GM19397 (cell line): ENCODE results near the gene DIO2.

Experiments used
- ATAC-seq: cut with Tn5 transposase; IDR thresholded peaks from one replicate; pipeline ENCODE4 v1.9.1; 2021; ENCODE audit warnings: mild to moderate bottlenecking, moderate library complexity; ENCODE audit not compliant: unreplicated experiment

DIO2 gene

GRCh38 chr14:80172375-80173051 lies 38.8 kb downstream of the DIO2 start:
- ATAC-seq, result no peak

GRCh38 chr14:80167793-80168448 lies 43.4 kb downstream of the DIO2 start:
- no peak for ATAC-seq

- ATAC-seq, result no peak
Observed at GRCh38 chr14:80164991-80165721, 46.1 kb downstream of the DIO2 start.

- no peak for ATAC-seq
Observed at GRCh38 chr14:80152763-80153162, 58.5 kb downstream of the DIO2 start.

GRCh38 chr14:80152166-80152565 lies 59.1 kb downstream of the DIO2 start:
- ATAC-seq, result no peak

- ATAC-seq, result no peak
Observed at GRCh38 chr14:80150301-80150700, 61.0 kb downstream of the DIO2 start.
